OCI-LY7 (cell line): Measurements from ENCODE around the gene CROT. TPM values are rescaled to one million over a fixed set of nuclear protein-coding genes. Genes with fewer than 3 reads are reported as not detected.

Source experiments
- BruUV-seq: library from RNA; stranded (reverse); fragments of 400-500 nt; replicated peaks from 2 replicates; lab custom pipeline; 2021; lab: Mats Ljungman, UMichigan
- CTCF ChIA-PET: fragments of 300-600 bp; sonication (Branson Sonifier 250); formaldehyde crosslinking; loops from one replicate; lab custom pipeline; 2022; ENCODE audit warnings: antibody characterized with exemption; ENCODE audit not compliant: unreplicated experiment; lab: Charles Lee
- POLR2A ChIA-PET: fragments of 300-600 bp; sonication (Branson Sonifier 250); formaldehyde crosslinking; loops from one replicate; lab custom pipeline; 2022; ENCODE audit warnings: antibody characterized with exemption; lab: Charles Lee
- DNase-seq: peaks from one replicate; pipeline ENCODE4 v3.0.0-alpha.2; 2015; ENCODE audit warnings: low spot score
- H2AFZ ChIP-seq: fragments of 200-600 bp; sonication (generic), shearing (Covaris generic); 2 replicates; pipeline ENCODE4 v1.6.1; 2014; ENCODE audit warnings: mild to moderate bottlenecking, antibody characterized with exemption, low read length, moderate library complexity
- H3K27ac ChIP-seq: fragments of 200-600 bp; sonication (generic); 2 replicates; pipeline ENCODE4 v1.5.1; 2014; ENCODE audit warnings: mixed run types, low read depth, mild to moderate bottlenecking, moderate library complexity, low read length, inconsistent platforms; ENCODE audit not compliant: poor library complexity, severe bottlenecking
- H3K36me3 ChIP-seq: fragments of 200-600 bp; sonication (generic); 2 replicates; pipeline ENCODE4 v1.6.1; 2014; ENCODE audit warnings: mild to moderate bottlenecking, antibody characterized with exemption, low read length, moderate library complexity, mixed read lengths; ENCODE audit not compliant: insufficient read depth
- H3K4me1 ChIP-seq: fragments of 200-600 bp; sonication (generic); 2 replicates; pipeline ENCODE4 v1.5.1; 2014; ENCODE audit warnings: mild to moderate bottlenecking, low read length; ENCODE audit not compliant: insufficient read depth, poor library complexity, severe bottlenecking
- H3K4me2 ChIP-seq: fragments of 200-600 bp; sonication (generic); 2 replicates; pipeline ENCODE4 v1.6.1; 2014; ENCODE audit warnings: mild to moderate bottlenecking, low read length
- H3K4me3 ChIP-seq: fragments of 200-600 bp; sonication (generic); 2 replicates; pipeline ENCODE4 v1.5.1; 2014; ENCODE audit warnings: mild to moderate bottlenecking, low read depth, low read length; ENCODE audit not compliant: poor library complexity, severe bottlenecking
- H3K79me2 ChIP-seq: fragments of 200-600 bp; sonication (generic); 2 replicates; pipeline ENCODE4 v1.6.1; 2016; ENCODE audit warnings: low read depth, mild to moderate bottlenecking, low read length, moderate library complexity, mixed read lengths; ENCODE audit not compliant: insufficient read depth
- H3K9me2 ChIP-seq: fragments of 200-600 bp; sonication (generic); 2 replicates; pipeline ENCODE4 v1.6.1; 2016; ENCODE audit warnings: mild to moderate bottlenecking, low read length, mixed read lengths; ENCODE audit not compliant: insufficient read depth
- H3K9me3 ChIP-seq: fragments of 200-600 bp; sonication (generic); 2 replicates; pipeline ENCODE4 v1.6.1; 2014; ENCODE audit warnings: mild to moderate bottlenecking, mixed run types, low read length, mixed read lengths
- H4K20me1 ChIP-seq: fragments of 200-600 bp; sonication (generic); 2 replicates; pipeline ENCODE4 v1.6.1; 2014; ENCODE audit warnings: mild to moderate bottlenecking, antibody characterized with exemption, low read length, moderate library complexity, mixed read lengths; ENCODE audit not compliant: insufficient read depth
- CTCF ChIP-seq: fragments of 200-600 bp; sonication (generic); conservative IDR thresholded peaks from 2 replicates; pipeline ENCODE4 v1.5.1; 2014; ENCODE audit warnings: mild to moderate bottlenecking, antibody characterized with exemption, low read length, moderate library complexity, mixed read lengths
- EZH2phosphoT487 ChIP-seq: fragments of 200-600 bp; sonication (generic); IDR thresholded peaks from 2 replicates; pipeline ENCODE4 v1.6.1; 2018; ENCODE audit warnings: low read depth, borderline replicate concordance, mild to moderate bottlenecking, mixed run types, antibody characterized with exemption, low read length, moderate library complexity, mixed read lengths
- intact Hi-C: fragments of 100-400 bp; cut with micrococcal nuclease; formaldehyde crosslinking; loops from one replicate; pipeline ENCODE4 v1.10.0; 2022; ENCODE audit not compliant: unreplicated experiment
- total RNA-seq, 2 experiments: library from RNA; depleted of rRNA in 1 of 2; stranded (reverse); fragments of >200 nt in 1 of 2; shearing (Covaris generic) in 1 of 2; gene quantifications; 2 replicates each; pipeline ENCODE4 v1.2.3, GENCODE V29; 2014 to 2022

The CROT gene
- total RNA-seq, 2 experiments from 2014 or later, result 3.0 to 8.1 TPM

GRCh38 chr7:87424075-87424474 is 78.6 kb downstream of the CROT start:
- H3K27ac ChIP-seq, result no peak overlapping the region
- no peaks in the 10 kb centered on the region for H3K79me2 ChIP-seq
- H3K4me2 ChIP-seq, result no peak overlapping the region
- H3K9me3 ChIP-seq, result no peaks in the 10 kb centered on the region
- H4K20me1 ChIP-seq, result no peaks in the 10 kb centered on the region
- H3K4me1 ChIP-seq, result no peaks in the 10 kb centered on the region
- DNase-seq, result no peak
- H3K36me3 ChIP-seq, result no peaks in the 10 kb centered on the region
- H3K9me2 ChIP-seq, result no peaks in the 10 kb centered on the region
- ChIA-PET CTCF (interaction anchor here (0.6 kb wide), 1 partner anchor 193 kb away, joined by 4 read pairs; no protein-coding TSS in a partner anchor), POLR2A (no interaction called here)
- no TSS peak for BruUV-seq
- H3K4me3 ChIP-seq, result no peak overlapping the region
- TF ChIP-seq CTCF (no peak), EZH2phosphoT487 (no peak)
- no peak overlapping the region for H2AFZ ChIP-seq
- intact Hi-C loops, result no loop called here

GRCh38 chr7:87426160-87426559 is 80.7 kb downstream of the CROT start:
- Histone ChIP-seq H3K9me3 (no peaks in the 10 kb centered on the region), H3K4me3 (no peak overlapping the region), H3K4me1 (no peaks in the 10 kb centered on the region), H2AFZ (no peak overlapping the region), H3K36me3 (no peaks in the 10 kb centered on the region), H3K27ac (no peak overlapping the region), H3K79me2 (no peaks in the 10 kb centered on the region), H3K4me2 (no peak overlapping the region), H3K9me2 (no peaks in the 10 kb centered on the region), H4K20me1 (no peaks in the 10 kb centered on the region)
- intact Hi-C loops, result no loop called here
- CTCF ChIA-PET, result no interaction called here
- DNase-seq, result no peak
- no peak for TF ChIP-seq EZH2phosphoT487
- TF ChIP-seq CTCF, result no peak
- no TSS peak for BruUV-seq
- POLR2A ChIA-PET, result no interaction called here

GRCh38 chr7:87427288-87427687 is 81.8 kb downstream of the CROT start:
- intact Hi-C loops, result no loop called here
- POLR2A ChIA-PET, result interaction anchor here (0.6 to 1.9 kb wide), 3 partner anchors 12 to 176 kb away, joined by 3 to 4 read pairs (median 3); no protein-coding TSS in a partner anchor
- no peaks in the 10 kb centered on the region for H3K9me2 ChIP-seq
- no peaks in the 10 kb centered on the region for H3K9me3 ChIP-seq
- no peaks in the 10 kb centered on the region for H4K20me1 ChIP-seq
- H2AFZ ChIP-seq, result no peak overlapping the region
- no peak overlapping the region for H3K4me2 ChIP-seq
- TF ChIP-seq EZH2phosphoT487 (no peak), CTCF (no peak)
- H3K4me1 ChIP-seq, result no peaks in the 10 kb centered on the region
- no peak overlapping the region for H3K4me3 ChIP-seq
- no TSS peak for BruUV-seq
- H3K36me3 ChIP-seq, result no peaks in the 10 kb centered on the region
- DNase-seq, result no peak
- H3K79me2 ChIP-seq, result no peaks in the 10 kb centered on the region
- no peak overlapping the region for H3K27ac ChIP-seq
- CTCF ChIA-PET, result no interaction called here
